ENCODE measurements around the gene ATXN1.

ATXN1 gene

DNA sequence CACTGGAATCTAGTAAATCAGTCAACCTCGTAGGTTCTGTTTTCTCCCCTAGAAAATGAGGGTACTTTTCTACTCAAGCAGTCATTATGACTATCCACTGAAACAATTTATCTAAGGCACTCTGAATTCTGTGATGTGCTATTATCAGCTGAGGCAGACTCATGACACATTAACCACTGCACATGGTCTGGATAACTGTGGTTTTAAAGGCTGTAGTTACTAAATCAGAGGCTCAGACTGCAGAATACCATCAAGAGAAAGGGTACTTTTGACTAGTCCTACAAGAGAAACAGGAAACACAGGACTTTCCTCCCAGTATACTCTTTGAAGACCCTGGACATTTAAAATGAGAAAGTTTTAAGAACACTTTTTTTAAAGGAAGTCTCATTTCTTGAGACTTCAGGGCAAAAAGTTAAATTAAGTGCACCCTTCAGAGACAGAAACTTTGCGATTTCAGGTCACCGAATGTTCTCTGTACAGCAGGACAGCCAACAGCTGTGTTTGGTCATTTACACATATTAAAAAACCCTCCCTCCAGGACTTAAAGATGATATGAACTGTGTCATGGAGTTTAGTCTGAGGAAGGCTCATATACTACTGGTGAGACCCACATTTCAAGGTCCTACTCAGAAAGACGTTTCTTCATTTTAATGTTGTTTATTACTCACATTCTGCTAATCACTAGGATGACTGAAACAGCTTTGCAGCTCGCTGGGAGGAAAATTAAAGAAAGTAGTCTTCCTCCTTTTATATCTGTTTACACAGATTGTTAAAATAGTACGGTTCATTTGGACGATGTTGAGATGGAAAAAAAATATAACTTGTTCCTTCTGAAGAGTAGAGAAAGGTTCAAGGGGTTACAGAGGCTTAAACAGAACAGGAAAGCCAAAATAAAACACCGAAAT is 19.9 kb downstream of the ATXN1 start:
- DNase-seq = no peak

DNA sequence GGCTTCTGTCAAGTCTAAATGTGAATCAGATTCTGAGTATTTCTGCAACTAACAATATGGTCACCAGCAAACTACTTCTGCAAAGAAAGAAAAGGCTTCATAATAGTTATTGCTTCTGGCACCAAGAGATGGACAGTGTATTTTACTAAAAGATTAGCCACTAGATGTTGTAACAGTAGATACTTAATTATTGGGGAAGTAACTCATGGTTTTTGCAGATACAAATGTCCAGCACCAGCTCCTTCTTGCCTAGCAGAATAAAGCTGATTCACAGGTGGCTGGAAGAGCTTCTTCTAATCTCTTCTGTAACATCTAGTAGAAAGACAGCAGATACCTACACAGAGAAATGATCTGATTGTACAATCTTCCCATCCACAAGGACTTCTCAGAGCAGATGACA is 21.2 kb downstream of the ATXN1 start:
- no peak for DNase-seq

DNA sequence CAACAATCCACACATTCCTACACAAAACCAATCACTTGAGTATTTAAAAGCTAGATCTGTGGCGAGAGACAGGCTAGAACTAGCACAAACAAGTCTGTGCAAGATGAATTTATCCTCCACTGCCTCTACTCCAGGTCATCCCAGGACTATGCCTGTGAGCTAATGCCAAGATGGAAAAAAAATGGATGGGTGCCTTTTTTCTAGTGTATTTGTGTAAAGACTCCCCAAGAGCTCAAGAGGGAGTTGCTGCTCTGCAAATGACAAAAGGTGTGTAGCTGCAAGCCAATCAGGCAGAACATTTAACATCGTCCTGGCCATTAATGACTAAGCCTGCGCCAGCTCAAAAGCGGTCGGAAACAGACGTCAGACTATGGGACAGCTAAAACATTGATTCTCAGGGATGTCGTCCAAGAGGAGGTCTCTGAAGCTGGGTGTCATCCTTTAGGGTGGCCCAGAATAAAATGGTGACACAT is 21.9 kb downstream of the ATXN1 start:
- no peak for DNase-seq

DNA sequence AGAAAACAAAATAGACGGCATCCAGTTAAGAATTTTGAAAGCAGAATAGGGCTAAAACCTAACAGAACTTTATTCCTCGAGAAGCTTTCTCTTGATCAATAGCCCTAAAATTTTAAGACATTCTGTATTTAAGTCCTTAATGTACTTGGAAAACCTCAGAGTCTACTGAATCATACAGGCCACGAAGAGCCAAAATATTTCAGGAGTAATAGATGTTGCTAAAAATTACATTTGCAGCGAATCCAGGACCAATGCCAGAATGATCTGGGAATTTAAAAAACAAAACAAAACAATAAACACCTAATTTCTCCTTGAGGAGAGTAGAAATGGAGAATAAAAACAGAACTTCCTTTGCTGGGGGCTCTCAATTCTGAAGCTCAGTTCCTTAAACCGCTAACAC is 23.3 kb downstream of the ATXN1 start:
- DNase-seq = no peak

DNA sequence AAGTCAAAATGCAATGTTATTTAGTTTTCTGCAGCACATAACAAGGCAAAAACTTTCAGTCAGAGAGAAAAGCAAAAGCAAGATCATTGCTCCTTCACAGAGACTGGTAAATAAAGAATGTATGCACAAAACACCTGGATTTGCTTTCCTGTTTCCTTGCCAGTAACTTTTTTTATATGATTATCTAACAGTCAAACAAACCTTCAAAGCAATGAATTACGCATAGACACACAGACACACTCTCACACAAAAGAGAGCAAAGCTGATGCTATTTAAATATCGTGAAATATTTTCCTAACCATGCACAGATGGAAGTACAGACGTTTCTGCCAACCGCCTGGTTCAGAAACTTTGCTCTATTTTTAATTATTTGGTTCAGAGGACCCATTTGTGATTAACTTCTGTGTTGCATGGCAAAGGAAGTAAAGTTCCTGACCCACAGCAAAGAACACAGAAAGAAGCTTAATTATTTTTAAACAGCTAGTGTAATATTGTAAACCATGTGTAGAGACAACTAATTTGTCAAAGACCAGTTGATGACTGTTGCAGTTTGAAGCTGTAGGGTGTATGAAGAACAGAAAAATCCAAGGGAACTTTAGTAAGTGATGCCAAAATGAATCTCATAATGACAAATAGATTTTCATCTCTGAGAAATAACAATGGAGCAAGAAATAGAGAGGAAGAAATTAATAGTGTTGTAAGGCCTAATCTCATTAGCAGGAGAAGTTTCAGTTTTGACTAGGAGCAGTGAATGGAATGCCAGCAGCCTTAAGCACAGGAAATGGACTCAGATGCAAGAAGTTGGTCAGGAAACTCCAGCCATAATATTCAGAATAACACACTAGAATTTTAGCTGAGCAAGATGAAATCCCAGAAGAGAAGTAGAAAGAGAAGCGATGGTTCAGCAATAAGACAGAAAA is 24.1 kb downstream of the ATXN1 start:
- no peak for DNase-seq

- DNase-seq = no peak
These were observed 26.2 kb downstream of the ATXN1 start for GRCh38 chr6:16735014-16735413.

DNA sequence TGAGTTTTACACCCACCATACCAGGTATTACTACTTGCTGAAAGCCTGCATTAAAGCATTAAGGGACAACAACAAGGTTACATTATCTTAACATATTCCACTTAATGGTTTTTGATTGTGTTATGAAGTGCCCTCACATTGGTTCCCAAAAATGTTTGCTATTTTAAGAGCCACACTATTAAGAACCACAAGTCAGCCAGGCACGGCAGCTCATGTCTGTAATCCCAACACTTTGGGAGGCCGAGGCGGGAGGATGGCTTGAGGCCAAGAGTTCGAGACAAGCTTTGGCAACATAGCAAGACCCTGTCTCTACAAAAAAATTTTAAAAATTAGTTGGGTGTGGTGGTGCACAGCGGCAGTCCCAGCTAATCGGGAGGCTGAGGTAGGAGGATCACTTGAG is 28.2 kb downstream of the ATXN1 start:
- no peak for DNase-seq

GRCh38 chr6:16731478-16732051 is 29.7 kb downstream of the ATXN1 start:
- DNase-seq = no peak

DNA sequence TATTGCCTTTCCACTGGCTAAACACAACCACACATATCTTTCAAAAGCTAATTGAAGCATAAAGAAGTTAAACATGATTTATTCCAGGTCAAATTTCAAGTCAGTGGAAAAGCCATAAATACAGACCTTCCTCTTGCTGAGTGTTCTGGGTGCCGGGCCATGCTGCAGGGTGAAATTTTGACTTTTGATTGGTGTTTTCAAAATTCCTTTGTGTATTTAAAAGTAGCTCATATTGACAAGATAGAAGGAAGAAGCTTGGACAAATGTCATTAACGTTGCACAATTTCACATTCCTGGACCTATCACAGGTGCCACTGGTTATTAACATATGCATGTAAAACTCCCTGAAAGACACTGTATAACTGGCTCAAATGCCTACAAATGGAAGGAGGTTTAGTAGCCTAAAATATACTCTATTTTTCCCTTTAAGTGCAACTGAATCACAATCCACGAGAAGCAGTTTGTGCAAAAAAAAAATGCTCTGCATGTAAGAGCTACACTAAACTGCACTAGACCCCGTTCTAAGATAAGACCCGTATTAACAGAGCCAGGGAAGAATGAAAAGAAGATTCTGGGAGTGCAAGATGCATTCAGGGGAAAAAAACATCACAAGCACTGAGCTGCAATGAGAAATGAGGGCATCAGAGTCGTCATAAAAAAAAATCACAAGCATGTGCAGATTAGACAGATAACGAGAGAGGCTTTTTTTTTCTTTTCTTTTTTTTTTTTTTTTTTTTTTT is 30.4 kb downstream of the ATXN1 start:
- no peak for DNase-seq

DNA sequence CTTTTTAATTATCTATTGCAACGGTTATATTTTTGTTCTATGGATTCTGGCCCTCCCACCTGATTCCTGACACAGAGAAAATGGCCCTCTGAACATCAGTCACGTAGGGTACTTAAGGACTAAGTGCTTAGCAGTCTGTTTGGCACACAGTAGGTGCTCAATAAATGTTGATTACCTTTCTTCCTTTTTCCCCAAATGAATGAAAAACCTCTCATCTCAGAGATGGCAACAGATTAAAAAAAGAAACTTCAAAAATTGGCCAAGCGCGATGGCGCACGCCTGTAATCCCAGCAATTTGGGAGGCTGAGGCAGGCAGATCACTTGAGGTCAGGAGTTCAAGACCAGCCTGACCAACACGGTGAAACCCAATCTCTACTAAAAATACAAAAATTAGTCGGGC is 31.5 kb downstream of the ATXN1 start:
- DNase-seq = no peak

GRCh38 chr6:16729183-16729691 is 32.0 kb downstream of the ATXN1 start:
- no peak for DNase-seq

GRCh38 chr6:16728513-16729182 is 32.6 kb downstream of the ATXN1 start:
- DNase-seq = no peak

DNA sequence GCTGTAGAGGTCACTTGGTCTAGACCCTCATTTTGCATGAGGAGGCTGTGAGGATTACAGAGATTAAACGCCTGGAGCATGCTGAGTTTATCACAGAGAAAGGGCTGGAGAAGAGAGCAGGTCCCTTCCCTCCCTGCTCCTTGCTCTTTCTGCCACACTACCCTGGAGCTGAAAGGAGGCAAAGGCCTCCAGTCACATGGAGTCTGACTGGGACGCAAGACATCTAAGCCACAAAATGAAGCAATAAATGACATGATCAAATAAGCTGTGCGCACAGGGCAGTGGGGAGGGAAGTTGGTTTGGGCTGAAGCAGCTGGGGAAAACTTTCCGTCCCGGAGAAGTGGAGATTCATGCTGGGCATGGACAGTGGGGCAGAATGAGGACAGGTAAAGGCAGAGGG is 33.3 kb downstream of the ATXN1 start:
- DNase-seq = no peak

GRCh38 chr6:16725145-16725864 is 36.0 kb downstream of the ATXN1 start:
- DNase-seq = no peak

- no peak for DNase-seq
These were observed 37.4 kb downstream of the ATXN1 start for GRCh38 chr6:16723826-16724225.

- no peak for DNase-seq
These were observed 37.9 kb downstream of the ATXN1 start for GRCh38 chr6:16723402-16723801.

GRCh38 chr6:16722630-16723029 is 38.6 kb downstream of the ATXN1 start:
- DNase-seq = no peak

- DNase-seq = no peak
These were observed 39.3 kb downstream of the ATXN1 start for GRCh38 chr6:16721977-16722376.

DNA sequence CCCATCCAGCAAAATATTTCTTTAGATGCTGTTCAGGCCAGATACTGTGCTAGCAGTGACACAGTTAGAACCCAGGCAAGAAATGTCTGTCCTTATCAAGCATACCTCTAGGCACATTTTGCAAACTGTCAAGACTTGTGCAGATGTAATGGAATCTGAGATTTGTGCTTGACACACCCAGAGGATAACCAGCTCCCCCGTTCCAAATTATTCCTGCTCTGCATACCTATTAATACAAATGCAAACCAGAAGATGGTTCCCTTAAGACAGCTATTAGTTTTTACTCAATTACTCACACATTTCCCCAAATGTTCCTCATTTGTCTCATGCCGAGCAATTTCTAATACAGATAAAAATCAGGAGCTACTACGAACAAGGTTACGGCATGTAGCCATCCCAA is 40.4 kb downstream of the ATXN1 start:
- no peak for DNase-seq

- DNase-seq = no peak
These were observed 41.8 kb downstream of the ATXN1 start for GRCh38 chr6:16719488-16719887.

- no peak for DNase-seq
These were observed 42.9 kb downstream of the ATXN1 start for GRCh38 chr6:16718356-16718755.

All from activated CD4-positive, alpha-beta T cell treated with anti-CD3 and anti-CD28 coated beads for 1 hour (primary cell).